OCI-LY1 (cell line): ENCODE data around the gene ALAD.

ENCODE experiments used
- CTCF ChIP-seq: fragments of 200-600 bp; sonication (generic), shearing (Covaris generic); IDR thresholded peaks from 2 replicates; pipeline ENCODE4 v1.5.1; 2017; ENCODE audit warnings: mild to moderate bottlenecking, antibody characterized with exemption, low read length, moderate library complexity, mixed read lengths
- EZH2 ChIP-seq: fragments of 200-600 bp; sonication (generic), shearing (Covaris generic); IDR thresholded peaks from 2 replicates; pipeline ENCODE4 v1.8.0; 2017; ENCODE audit warnings: borderline replicate concordance, mixed run types, mild to moderate bottlenecking, antibody characterized with exemption, low read length, moderate library complexity, mixed read lengths

- peak; percentile 21; the same call in 1 of the 2 replicates for TF ChIP-seq CTCF
- no peak for TF ChIP-seq EZH2
Observed at GRCh38 chr9:113355040-113355596, 46.0 kb downstream of the ALAD start.
